Measurements from ENCODE around the gene QRFP.

Gene QRFP

DNA sequence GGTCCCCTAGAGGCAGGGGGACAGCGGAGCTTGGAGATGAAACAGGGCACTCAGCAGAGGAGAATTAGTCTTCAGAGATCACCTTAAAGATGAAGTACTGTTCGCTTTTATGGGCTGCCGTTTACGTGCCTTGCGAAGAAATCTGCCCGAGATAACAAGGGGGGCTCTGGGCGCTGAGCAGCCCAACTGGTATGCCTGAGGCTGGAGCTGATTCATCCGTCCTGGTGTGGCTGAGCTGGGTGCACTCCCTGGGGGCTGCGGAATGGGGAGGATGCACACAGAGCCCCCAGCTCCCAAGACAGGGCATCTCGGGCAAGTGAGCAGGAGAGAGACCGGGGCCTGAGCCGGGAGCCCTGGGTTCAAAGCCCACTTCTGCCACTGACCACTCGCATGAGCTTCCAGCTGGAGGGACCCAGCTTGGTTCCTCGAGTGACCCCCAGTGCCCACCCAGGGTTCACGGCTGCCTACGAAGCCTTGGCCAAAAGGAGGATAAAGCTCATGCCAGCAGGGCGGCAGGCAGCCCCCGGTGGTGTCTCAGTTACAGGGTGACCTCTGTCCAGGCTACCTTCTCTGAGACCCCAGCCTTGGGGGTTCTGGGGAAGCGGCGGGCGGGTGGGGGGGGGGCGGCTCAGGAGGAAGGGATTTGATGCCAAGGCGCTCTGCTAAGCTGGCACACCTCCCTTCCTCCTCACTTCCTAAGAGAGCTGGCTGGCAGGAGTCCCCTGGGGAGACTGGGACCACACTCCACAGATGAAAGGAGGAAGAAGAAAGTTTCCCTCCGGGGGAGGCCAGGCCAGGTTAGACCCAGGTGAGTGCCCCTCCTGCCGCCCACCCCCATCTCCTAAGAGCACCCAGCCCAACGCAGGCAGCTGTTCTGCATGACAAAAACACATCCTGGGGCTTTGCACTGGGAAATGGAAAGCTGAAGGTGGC, 36.8 kb upstream of the QRFP start:
- DNase-seq = no peak

DNA sequence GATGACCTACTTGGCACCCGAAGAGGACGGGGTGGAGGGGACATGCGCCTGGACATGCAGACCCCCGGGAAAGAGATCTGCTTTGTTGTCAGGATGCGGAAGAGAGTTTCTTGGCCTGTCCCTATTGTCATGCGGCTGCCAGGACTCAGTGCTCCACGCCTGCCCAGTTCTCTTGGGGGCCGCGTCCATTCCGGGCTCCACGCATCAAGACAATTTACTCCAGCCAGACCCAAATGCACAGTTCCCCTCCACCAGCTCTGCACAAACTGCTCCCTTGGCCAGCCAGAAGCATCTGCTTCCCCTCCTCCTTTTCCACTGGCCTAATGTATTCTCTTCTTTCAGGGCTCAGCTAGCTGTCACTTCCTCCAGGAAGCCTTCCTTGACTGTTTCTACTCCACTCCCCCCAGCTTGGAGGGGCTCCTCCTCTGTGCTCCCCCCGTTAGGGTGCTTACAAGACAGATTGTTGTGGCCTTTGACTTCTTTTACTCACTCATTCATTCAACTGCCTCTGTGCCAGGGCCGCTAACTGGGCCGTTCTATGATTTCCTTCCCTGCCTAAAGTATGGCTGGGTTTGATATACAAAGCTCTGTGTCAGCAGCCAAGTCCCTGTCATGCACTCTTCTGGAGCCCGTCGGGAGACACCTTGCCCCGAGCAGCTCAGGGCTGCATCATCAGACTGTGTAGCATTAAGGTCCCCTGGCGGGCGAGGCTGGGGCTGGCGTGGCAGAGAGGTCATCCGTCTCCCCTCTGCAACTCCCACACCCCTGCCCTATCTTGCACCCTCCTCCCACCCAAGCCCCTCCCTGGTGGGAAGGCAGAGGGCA, 35.9 kb upstream of the QRFP start:
- no peak for DNase-seq

DNA sequence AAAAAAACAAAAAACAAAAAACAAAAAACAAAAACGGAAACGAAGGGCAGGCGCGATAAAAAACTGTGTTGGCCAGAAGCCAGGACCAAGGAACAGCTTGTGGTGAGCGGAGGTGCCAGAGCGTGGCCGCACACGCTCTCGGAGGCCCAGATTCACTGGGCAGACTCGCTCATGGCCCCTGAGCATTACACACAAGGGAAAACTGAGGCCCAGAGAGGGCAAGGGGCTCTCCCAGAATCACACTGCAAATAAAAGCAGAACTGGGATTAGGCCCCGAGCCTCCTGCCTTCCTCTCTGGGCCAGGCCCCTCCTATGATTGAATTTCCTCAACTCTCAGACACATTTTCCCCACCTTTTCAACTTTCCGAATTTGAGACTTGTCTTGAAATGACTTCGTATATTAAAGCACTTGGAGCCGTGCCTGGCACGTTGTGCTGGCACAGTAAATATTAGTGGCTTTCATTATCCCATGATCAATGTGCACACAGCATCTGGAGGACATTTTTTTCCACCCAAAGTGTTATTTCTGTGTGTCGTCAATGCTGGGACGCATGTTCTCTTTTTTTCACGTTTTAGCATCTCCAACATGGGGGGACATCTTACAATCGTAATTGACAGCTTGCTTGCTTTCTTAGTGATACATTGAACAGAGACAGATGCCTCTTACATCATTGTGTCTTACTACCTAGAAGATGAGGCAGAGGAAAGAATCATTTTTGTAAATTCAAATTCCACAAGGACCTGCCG, 35.1 kb upstream of the QRFP start:
- DNase-seq = peak; percentile 37

DNA sequence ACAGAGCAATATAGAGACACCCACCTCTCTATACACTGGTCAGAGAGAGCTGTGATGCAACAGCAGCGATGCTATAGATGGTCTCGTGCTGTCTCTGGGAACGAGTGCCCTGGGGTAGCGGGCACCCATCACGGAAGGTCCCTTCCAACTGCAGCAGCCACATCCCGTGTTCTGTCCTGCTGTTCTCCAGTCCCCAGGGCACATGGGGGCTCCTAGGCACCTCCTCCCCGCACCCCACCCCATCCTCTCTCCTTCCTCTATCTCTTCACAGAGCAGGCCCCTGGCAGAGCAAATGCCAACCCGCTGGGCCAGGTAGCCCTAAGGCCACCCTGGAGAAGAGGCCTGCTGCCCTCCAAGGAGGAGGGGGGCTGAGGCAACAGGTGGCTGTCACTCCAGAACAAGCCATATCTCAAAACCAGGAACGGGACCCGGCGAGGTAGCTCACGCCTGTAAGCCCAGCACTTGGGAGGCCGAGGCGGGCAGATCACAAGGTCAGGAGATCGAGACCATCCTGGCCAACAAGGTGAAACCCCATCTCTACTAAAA, 34.3 kb upstream of the QRFP start:
- DNase-seq = no peak

DNA sequence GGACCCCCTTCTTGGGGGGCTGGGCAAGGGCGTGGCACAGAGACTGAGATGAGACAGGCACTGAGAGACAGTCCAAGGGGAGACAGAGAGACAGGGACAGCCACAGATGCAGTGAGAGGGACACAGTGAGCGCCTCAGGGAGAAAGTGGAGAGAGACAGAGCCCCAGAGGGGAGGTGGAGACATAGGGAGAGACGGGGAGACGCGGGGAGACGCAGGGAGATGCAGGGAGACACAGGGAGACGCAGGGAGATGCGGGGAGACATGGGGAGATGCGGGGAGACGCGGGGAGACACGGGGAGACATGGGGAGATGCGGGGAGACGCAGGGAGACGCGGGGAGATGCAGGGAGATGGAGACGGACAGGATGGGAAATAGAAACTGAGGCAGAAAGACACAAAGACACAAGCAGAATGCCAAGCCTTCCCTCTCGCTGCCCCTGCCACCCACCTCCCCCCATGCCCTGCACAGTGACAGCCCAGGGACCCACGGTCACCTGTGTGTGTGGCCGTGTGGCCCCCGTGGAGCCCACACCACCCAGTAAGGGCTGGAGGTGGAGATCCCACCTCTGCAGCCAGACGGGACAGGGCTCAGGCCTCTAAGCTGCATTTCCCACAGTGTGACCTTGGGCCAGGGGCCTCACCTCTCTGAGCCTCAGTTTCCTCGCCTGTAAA, 33.7 kb upstream of the QRFP start:
- DNase-seq = no peak

DNA sequence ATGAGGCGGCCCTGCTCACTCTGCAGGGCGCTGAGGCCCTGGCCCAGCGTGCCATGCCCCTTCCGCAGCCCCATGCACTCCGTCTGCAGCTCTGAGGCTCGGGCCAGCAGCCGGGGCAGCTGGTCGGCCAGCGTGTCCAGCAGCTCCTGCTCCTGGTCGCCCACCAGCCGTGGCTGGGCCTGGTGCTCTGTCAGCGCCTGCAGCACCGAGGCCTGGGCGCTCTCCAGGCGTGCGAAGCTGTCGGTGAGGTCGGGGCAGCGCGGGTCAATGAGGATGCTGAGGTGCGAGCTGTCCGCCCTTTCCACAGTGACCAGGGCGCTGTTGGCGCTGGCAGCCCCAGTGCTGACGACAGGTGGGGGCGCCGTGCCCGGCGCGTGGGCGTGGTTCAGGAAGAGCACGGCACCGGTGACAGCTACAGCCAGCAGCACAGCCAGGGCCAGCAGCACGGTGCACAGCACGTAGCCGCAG, 33.0 kb upstream of the QRFP start:
- no peak for DNase-seq

DNA sequence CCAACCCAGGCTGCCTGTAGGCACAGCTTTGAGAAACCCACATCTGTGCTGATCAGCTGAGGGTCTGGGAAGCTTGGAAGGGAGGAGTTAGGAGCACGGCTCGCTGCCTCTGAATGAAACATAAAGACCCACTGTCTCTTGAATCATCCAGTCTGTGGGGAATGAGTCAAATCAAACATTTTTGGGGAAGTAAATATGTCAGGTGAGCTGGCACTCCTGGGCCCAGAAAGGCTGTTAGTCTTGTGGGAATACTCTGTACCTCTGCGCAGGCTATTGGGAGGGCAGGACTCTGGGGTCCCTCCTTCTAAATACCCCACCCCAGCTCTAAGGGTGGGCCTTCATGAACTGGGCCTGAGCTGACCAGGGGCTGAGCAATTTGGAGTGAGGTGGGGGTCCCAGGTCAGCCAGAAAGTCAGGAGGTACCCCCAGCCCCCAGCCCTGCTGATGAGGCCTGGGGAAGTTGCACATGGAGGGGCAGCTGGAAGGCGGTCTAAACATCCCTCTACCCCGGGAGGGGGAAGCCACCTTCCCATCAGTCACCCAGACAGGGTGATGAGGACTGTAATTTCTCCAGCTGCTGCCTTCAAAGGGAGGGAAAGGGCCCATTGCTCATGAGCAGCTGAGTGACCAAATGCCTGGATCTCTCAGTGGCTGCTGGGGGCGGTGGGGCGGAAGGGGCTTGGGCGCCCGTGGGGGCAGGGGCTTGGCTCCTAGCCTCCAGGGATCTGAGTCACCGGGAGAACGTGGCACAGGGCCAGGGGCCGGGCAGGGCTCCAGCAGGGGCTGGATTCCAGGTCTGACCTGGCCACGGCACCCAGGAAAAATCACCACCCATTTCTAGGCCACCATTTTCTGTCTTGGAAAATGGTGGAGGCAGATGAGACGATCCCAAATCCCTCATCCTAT, 31.6 kb upstream of the QRFP start:
- no peak for DNase-seq

DNA sequence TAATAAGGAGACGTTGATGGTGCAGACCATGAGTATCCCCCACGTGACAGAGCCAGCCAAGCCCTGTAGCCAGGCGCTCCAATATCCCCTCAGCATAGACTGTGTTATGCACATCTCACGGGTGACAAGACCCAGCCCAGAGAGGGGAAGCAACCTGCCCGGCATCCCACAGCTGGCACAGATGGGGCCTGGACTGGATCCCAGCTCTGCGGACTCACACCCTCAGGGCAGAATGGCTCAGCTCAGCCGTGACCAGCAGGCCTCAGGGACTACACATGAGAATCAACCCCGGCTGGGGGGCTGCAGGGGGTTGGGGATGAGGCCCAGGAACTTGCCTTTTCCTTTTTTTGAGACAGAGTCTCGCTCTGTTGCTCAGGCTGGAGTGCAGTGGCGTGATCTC, 30.7 kb upstream of the QRFP start:
- no peak for DNase-seq

DNA sequence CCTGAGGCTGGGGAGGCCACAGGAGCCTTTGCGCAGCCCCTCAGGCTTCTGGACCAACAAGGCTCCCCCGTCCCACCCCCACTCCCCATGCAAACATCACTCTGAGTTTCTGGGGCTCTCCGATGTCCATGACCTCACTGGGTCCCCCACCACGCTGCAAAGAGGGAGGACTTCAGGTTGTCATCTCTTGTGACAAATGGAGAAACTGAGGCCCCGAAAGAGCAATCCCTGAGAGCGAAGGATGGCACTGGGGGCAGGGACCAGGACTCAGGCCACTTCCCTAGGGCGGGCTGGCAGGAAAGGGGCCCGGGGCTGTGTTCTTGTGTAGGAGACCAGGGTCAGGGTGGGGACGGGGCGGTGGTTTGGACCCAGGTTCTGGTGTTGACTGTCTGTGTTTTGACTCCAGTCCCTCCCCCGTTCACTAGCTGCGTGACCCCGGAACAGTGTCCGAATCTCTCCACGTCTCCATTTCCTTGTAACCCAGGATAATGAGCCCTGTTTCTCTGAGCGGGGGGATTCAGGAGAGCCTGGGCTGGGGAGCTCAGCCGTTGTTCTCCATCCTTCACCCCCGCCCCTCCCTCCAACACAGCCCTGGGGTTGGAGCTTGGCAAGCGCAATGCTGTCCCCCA, 28.6 kb upstream of the QRFP start:
- DNase-seq = no peak

DNA sequence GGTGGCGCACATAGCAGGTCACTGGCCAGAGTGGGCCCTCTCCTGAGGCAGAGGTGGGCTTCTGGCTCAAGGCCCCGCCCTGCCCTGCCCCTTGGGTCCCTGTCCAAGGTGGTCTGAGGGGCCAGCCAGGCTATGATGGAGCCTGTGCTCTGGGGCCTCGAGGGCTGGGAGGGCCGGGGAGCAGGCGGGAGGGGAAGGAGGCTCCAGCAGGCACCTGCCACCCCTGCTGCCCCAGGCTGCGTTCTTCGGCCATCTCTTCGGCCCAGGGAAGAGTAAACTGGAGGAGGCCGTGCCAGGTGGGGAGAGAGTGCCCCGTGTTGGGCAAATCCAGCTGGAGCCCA, 27.8 kb upstream of the QRFP start:
- no peak for DNase-seq

DNA sequence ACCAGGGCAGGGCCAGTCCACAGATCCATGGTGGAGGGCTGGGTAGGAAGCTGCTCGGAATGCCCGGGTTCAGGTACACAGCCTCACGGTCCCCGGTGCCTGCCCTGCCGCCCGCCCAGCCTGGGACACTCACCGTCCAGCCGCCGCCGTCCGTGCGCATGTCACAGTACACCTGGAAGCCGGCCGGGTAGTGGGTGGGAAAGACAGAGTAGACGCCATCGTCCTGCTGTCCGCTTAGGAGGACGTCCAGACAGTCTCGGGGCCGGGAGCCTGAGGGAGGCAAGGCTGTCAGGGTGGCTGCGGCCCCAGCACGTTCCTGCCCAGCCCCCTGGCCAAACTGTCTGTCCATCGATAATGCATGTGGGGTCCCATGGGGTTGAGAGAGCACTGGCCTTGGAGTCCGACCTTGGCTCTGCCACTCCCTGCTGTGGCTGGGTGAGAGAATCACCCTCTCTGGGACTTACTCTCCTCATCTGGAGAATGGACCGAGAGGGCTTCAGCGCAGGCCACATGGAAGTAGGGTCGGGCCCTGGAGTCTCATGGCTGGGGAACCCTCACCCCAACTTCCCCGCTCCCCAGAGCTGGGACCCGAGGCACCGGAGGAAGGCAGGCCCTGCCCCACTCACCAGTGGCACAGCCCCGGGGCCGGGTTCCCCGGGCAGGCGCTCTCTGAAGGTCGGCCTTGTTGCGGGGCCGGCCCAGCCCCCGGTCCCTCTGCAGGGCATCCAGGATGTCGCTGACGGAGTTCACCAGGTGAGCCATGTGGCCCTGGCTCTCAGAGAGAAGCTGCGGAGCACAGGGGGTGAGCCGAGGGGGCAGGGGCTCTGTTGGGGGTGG, 27.2 kb upstream of the QRFP start:
- no peak for DNase-seq

DNA sequence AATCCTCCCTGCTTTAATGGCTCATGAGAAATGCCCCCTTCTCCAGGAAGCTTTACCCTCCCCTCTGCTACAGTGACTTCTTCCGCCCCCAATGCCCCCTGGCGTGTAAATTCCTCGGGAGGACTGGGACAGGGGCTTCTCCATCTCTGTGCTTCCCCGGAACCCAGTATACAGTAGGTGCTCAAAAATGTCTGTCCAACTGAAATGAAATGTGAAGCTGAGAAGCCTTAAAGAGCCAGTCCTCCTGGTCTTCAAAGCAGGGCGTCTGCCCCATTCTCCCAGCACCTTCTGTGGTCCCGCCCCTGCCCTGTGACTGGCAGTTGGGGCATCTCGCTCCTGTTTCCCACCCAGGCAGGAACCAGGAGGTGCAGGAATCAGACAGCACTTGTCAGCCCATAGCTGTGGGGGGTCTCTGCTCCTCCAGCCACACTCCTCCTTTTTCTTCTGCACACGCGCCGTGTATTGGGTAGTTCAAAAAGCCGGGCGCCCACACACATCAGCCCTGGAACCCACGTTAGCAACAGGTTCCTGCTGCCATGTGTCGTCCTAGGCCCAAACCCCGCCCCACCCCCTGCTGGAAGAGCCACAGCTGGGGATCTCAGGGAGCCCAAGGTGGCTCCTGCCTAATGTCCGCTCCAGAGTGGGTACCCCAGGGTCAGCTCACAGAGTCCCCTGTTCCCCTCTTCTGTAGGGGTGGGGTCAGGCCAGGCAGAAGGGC, 26.4 kb upstream of the QRFP start:
- DNase-seq = no peak

DNA sequence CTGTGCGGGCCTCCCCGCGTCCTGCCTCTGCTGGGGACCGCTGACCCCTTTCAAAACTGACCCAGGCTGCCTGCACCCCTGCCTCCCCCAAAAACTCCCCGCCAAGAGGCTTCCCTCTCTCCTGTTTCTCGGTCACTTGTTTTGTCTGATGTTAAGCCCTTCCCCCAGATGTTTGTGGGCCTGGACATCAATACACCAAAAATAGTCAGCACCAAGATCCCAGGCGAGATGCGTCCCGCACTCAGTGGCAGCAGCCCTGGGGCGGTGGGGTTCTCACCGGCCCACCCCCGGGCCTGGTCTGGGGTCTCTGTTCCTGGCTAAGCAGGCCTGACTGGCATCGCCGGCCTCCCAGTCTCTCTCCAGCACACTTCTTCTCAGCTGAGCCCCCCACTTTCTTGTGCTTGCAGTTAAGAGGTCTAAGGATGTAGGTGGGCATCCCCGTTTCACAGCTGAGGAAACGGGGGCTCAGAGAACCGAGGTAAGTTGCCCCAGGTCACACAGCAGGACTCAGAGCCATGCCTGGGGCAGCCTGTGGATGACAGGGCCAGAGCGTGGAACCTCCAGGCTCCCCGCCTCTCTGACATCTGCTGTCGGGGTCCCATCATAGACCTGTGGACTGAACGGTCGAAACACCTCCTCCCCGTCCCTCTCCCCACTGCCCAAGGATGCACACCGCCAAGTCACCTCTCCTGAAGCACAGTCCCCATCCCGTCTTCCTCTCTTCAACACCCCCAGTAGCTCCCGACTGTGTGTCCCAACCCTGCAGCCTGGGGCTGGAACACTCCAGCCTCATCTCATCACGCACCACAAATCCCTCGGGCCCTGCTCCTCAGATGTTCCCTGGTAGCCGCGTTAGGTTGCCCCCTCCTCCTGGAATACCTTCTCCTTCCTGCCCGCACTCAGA, 25.6 kb upstream of the QRFP start:
- DNase-seq = no peak

DNA sequence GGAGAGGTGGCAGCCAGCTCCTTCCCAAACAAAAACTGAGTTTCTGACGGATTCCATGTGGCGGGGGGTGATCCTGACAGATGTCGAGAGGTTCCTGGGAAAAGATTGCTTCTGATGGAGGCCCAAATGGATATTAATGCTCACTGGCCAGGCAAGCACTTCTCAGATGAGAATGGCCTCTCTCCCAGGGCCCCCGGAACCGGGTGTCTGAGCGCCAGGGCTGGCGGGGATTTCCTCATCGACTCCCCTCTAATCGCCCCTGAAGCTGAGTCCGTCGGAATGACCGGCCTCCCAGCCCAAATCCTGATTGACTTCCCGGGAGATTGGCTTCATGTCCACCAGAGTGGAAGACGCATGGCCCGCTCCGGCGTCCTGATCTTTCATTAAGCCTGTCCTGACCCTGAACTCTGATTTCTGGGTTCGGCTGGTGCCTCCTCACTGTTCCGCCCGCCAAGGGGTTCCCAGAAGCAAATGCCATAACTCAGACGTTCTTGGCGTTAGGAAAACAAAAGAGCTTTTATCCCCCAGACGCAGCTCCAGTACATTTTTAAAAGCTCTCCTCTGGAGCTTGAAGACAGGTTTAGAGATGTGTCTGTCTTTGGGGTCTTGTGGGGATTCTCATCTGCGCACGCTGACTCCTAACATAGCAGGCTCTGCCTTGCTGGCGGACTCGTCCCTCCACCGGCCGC, 24.8 kb upstream of the QRFP start:
- no peak for DNase-seq

DNA sequence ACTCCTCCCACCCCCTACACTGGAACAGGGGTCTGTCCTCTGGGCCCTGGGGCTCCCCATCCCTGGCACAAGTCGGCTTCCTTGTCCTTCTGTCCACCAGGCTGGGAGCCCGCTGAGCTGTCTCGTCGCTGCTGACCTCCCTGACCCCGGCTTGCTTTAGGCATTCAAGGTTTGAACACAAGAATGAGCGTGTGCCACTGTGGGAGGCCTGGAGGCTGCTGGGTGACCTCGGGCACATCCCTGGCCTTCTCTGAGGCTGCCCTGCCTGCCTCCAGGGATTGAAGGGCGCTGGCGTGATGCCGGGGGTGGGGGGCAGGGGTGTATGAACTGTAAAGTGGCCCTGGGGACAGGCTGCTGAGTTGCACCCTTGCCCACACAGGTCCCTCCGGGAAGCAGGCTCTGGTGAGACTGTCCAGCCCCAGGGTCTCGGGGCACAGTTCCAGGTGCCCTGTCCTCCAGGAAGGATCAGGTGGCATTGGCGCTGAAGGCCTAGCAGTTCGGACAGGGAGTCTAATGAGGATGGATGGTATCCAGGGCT, 24.2 kb upstream of the QRFP start:
- no peak for DNase-seq

DNA sequence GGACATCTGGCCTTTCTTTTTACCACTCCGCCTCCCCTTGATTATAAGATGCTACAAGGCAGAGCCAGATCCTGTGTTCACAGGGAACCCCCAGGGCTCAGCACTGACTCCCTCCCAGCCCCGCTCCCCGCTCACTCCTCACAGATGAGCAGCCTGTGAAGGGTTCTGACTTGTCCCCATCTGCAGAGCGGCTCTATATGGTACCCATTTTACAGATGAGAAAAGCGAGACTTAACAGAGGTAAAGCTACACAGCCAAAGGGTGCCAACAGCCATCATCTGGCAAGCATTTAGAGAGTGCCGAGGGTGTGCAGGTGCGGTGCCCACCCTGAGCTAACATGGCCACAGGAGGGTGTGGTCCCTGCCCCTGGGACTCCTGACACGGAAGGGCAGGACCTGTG, 23.6 kb upstream of the QRFP start:
- DNase-seq = no peak

DNA sequence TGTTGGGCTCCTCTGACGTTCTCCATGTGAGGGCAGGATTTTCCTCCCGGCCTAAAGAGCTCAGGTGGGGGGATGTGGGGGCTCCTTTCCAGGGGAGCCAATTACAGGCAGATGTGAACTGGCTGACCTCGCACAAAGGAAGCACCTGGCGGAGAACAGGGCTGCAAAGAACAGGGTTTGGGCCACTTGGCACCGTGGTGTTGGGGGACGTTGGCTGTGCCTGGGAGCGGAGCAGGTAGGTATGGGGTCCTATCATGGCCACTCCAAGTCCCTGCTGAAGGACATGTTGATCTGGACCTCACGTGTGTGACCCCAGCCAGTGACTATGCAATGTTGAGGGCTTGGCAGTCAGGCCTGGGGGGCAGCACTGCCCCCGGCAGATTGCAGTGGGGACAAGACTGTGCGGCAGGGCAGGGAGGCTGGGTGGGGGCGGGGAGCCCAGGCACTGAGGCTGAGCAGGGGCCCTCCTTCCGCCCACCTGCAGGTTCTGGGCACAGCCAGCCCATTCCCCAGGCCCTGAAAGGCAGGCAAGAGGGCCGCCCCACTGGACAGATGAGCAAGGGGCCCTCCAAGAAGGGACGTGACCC, 23.0 kb upstream of the QRFP start:
- no peak for DNase-seq

Measured in MV-4-11 (cell line).